ENCODE results near the gene SCART1.
"Not testable (repeated sequence)": the region's sequence is repeated elsewhere in the genome, so short reads cannot be mapped to it uniquely, and the experiment has no call there.

SCART1 gene

GRCh38 chr10:133474665-133475424 lies 21.1 kb downstream of the SCART1 start:
- no peak for DNase-seq

GRCh38 chr10:133475425-133475734 lies 21.6 kb downstream of the SCART1 start:
- no peak for DNase-seq

- no peak for DNase-seq
These were observed 22.3 kb downstream of the SCART1 start for GRCh38 chr10:133475821-133476640.

- DNase-seq, result no peak
These were observed 22.9 kb downstream of the SCART1 start for GRCh38 chr10:133476641-133476990.

GRCh38 chr10:133481086-133481643 lies 27.4 kb downstream of the SCART1 start:
- DNase-seq, result no peak

- DNase-seq, result no peak
These were observed 27.9 kb downstream of the SCART1 start for GRCh38 chr10:133481657-133482056.

GRCh38 chr10:133484818-133485217 lies 31.1 kb downstream of the SCART1 start:
- DNase-seq, result no peak

- no peak for DNase-seq
These were observed 33.3 kb downstream of the SCART1 start for GRCh38 chr10:133487085-133487484.

GRCh38 chr10:133488354-133488753 lies 34.6 kb downstream of the SCART1 start:
- DNase-seq, result no peak

GRCh38 chr10:133489816-133490588 lies 36.3 kb downstream of the SCART1 start:
- DNase-seq, result no peak

- not testable (repeated sequence) for DNase-seq
These were observed 39.8 kb downstream of the SCART1 start for GRCh38 chr10:133493562-133493961.

- not testable (repeated sequence) for DNase-seq
These were observed 43.6 kb downstream of the SCART1 start for GRCh38 chr10:133497363-133497762.

GRCh38 chr10:133499176-133499575 lies 45.4 kb downstream of the SCART1 start:
- DNase-seq, result not testable (repeated sequence)

GRCh38 chr10:133500897-133501296 lies 47.2 kb downstream of the SCART1 start:
- DNase-seq, result not testable (repeated sequence)

GRCh38 chr10:133509700-133510099 lies 56.0 kb downstream of the SCART1 start:
- DNase-seq, result no peak

- no peak for DNase-seq
These were observed 57.7 kb downstream of the SCART1 start for GRCh38 chr10:133511408-133511807.

- no peak for DNase-seq
These were observed 58.3 kb downstream of the SCART1 start for GRCh38 chr10:133511907-133512528.

- no peak for DNase-seq
These were observed 61.7 kb downstream of the SCART1 start for GRCh38 chr10:133515471-133515870.

- no peak for DNase-seq
These were observed 62.3 kb downstream of the SCART1 start for GRCh38 chr10:133516057-133516456.

GRCh38 chr10:133518517-133518916 lies 64.8 kb downstream of the SCART1 start:
- DNase-seq, result not testable (repeated sequence)

Measured in SIG-M5 (cell line).